Stimulated activated CD8-positive, alpha-beta memory T cell treated with anti-CD3 and anti-CD28 coated beads, Interleukin-12 subunit alpha, Interleukin-12 subunit beta, amount 100 ng/mL, for 4 hours (primary cell): ENCODE data around the gene MBNL1.
"Not testable (repeated sequence)": the region's sequence is repeated elsewhere in the genome, so short reads cannot be mapped to it uniquely, and the experiment has no call there.

Experiments used
- DNase-seq: peaks from one replicate; pipeline ENCODE4 v3.0.0-alpha.2; 2020; ENCODE audit warnings: low read depth

The MBNL1 gene

DNA sequence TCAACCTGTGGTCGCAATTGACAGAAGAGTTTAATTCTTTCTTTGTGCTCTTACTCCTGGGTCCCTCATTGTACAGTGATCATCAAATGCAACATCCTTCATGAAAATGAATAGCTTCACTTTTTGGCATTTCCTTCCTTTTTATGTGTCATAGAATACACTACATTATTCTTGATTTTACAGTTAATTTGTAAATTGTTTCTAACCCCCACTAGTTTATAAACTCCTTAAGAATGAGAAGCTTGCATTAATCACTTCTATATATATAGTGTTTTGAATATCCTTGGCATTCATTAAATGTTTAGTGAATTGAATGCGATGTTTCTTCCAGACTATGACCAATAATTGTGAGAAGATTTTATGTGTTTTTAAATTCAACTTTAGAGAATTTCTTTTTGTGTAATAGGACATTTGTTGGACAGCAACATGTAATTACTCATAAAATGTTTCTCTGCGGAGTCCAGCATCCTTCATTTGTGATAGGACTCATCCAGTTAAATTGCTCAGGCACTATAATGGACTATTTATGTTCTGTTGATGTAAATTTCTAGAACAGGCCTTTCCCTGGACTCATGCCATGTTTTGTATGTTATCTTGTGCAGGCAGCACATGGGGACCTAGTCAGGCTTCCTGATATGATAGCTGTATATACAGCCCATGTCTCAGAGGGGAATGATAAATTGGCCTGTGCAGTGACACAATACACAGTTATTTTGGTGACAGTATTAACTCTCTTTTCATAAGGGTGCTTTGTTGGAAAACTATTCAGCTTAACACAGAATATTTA lies 51.3 kb downstream of the MBNL1 start:
- no peak for DNase-seq

DNA sequence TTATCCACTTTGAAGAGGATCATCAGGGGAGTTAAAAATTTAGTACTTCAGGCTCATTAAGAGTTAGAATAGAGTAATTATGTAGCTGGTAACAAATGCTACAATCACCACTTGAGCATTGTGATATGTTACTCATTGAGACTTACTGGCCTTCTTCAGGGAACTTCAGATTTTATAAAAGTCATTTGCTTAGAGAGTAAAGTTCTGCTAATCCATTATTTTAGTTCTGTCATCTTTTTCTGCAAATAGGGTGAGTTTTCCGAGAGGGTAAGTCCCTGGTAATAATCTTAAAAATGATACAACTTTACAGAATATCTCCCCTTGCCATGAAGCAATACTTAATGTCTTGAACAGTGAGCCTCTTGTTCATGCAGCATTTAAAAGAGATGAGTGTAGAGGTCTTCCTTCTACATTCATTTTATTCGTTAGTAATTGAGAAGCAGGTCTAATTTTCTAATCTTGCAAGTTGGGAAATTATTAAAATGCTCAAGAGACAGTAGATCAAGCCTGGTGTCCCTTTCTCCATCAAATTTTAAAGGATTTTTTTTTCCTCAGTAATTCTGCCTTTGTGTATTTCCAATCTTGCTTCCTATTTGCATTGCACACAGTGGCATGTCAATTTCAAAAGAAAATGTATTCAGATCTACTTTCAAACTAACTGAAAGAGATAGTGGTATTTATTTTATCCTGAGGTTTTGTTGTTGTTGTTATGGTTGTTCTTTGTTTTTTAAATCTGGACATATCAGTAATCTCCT lies 52.6 kb downstream of the MBNL1 start:
- no peak for DNase-seq

DNA sequence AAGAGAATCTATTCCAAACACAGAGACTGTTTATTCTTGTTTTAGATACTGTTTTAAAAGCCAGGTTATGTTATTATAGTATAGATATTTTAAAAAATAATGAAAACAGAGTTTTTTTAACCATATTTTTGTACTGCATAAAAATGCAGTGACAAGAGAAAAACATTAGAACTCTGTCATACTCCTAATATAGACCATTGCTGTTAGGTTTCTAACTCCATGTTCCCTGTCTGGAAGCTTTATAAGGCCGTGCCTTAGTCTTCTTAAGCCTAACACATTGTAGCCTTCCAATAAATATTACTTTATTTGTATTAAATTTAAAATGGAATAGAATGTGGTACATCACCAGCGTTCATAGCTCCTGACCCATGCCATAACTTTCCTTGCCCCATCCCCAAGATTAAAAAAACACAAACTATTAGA lies 53.2 kb downstream of the MBNL1 start:
- no peak for DNase-seq

DNA sequence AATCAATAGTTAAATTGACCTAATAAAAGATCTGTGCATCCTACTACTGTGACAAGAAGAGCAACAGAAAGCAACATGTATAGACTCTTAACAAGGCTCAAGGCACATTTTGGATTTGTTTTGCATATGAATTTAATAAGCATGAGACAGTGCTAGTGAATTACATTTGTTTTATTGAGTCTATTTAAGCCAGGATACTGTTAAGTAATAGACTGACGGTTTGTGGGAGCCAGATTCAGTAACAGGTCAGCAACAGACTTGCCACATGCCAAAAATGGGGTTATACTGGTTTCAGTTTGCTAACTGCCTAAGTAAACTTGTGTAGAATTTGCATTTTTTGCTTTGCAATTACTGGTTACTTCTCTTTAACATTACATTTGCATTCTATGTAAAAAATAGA lies 54.0 kb downstream of the MBNL1 start:
- no peak for DNase-seq

DNA sequence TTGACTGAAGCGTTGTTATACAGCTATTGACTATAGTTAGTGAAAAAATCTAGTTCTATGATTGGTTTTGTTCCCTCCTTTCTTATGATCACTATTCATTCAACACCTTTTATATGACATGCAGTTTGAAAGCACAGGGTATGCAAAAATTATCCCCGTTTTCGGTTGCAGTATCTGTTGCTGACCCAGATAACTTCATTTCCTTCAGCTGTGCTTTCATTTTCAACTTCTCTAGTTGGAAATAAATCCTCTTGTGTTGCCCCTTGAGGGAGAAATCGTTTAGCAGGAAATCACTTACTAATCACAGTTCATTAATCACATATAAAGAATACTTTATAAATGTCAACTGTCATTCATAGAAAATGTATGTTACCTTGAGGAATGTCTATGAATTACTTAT lies 55.1 kb downstream of the MBNL1 start:
- no peak for DNase-seq

DNA sequence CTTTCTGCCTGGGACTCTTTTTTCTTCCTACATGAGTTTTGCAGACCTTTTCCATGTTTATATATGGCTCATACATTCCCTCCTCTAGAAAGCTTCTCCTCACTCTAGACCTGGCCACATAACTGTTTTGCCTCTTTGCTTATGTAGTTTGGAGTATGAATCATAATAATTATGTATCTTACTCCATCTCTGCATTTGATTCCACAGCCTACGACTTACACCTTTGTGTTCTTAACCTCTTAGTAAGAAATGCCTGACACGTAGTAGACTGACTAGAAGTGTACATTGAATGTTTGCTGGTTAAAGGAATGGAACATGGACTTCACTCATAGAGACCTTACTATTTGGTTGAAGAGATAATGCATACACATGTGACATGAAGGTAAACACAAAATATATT lies 56.4 kb downstream of the MBNL1 start:
- no peak for DNase-seq

DNA sequence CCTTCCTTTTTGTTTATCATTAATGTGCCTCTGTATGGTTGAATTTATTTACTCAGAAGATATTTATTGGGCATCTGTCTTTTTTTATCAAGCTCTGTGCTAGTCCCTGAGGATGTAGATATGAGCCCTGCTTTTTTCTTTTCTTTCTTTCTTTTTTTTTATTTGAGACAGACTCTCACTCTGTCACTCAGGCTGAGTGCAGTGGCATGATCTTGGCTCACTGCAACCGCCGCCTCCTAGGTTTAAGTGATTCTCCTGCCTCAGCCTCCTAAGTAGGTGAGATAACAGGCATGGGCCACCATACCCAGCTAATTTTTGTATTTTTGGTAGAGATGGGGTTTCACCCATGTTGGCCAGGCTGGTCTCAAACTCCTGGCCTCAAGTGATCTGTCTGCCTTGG lies 58.5 kb downstream of the MBNL1 start:
- no peak for DNase-seq

DNA sequence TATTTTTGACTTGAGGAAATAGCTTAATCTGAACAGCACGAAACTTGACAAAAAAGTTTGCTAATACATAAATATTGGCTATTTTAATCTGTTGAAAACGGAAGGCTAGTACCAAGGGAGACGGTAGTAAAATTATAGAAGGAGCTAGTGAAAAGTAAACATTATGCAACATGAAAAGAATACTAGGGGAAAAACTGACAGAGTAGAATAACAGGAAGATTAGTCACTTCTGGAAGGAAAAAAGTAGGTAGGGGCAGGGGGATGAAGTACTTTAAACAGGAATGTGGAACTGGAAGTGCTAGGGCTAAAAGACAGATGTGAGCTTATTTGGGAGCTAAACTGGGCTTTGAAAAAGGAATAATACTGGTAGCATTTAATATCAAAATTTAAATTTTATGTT lies 60.1 kb downstream of the MBNL1 start:
- DNase-seq = no peak

DNA sequence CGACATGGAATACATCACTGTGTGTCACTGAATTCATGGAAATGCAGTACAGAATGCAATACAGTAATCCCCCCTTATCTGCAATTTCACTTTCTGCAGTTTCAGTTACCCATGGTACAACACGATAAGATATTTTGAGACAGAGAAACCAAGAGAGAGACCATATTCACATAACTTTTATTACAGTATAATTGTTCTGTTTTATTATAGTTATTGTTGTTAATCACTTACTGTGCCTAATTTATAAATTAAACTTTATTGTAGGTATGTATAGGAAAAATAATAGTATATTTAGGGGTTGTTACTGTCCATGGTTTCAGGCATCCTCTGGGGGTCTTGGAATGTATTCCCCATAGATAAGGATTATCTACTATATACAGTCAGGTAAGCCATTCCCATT lies 61.8 kb downstream of the MBNL1 start:
- DNase-seq = no peak

DNA sequence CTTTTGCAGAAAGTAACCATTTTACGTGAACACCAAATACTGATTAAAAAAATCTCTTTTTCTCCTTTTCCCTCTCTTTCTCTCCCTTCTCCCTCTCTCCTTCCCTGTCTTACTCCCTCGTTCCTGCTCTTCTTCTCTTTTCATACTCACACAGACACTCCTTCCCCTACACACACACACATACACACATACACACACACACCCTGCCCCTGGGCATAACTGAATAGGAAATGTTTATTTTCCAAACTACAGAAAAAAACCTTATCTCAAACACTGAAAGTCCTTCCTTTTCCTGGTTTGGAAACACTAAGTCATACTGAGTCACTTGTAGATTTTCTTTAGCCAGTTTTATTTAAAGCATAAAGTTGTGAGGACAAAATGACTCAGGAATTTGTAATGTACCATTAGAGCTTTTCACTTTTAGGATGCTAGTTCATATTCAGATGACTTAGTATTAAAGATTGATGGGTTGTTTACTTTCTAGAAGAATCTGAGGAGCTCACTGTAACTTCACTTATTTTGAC lies 62.4 kb downstream of the MBNL1 start:
- no peak for DNase-seq

DNA sequence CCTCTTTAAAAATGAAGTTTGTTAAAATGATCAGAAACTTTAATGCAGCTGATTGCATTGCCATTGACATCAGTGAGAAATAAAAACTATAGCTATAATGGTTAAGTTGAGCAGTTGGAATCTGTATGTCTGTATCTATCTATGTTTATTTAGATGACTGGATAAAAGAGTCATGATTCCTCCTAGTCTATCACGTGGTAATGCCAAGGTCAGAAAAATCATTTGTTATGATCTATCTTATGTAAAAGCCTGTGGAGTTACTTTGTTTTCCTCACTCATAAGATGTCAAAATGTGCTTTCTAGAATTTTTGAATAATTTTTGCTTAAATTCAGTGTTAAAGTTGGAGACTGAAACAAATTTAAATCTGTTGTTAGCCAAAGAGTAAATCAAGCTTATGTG lies 63.3 kb downstream of the MBNL1 start:
- DNase-seq = no peak

DNA sequence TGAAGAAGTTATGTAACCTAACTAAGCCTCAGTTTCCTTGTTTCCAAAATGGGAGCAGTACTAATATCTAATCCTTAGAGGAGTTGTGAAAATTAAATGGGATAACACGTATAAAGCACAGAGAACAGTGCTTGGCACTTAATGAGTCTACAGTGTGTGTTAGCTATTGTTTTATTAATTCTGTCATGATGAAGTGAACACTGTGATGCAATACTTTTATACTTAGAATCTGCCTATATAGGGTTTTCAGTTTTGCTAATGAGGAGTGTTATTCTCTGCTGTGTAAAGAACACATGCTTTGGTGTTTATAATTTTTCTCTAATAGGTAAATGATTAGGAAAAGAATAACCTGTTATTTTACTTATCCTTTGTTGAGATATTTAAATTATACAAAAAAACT lies 65.2 kb downstream of the MBNL1 start:
- DNase-seq = no peak

DNA sequence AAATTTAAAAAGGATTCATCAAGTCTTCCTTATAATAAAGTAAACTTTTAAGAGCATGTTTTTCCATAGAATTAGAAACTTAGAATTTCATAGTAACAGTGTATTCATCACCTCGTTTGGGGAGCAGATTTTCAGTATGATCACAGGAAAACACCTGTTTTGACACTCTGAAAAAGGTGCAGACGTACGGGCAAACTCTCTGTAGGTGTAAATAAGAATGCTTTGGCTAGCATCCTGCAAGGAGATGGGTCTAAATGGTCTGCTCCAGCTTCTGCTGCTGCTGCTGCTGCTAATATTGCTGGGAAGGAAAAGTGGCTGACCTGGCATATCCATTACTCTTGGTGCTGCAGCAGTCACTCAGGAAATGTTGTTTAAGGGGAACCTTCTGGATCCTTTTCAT lies 66.0 kb downstream of the MBNL1 start:
- no peak for DNase-seq

DNA sequence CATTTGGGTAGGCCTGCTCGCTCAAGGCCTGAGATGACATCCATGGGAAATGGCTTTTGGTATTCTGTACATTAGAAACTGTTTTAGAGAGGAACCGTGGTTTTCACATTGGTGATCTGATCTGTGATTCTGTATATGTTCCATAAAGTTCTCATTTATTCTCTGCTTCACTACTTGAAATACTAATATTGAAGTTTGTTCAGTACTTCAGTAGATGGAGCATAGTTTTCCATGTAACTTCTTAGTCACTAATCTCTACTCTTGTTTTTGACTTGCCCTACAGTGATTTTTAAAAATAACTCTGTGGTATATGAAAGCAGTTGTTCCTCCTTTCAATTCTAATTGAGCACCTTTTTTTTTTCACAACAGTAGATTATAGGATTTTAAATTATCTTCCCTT lies 66.5 kb downstream of the MBNL1 start:
- DNase-seq = no peak

DNA sequence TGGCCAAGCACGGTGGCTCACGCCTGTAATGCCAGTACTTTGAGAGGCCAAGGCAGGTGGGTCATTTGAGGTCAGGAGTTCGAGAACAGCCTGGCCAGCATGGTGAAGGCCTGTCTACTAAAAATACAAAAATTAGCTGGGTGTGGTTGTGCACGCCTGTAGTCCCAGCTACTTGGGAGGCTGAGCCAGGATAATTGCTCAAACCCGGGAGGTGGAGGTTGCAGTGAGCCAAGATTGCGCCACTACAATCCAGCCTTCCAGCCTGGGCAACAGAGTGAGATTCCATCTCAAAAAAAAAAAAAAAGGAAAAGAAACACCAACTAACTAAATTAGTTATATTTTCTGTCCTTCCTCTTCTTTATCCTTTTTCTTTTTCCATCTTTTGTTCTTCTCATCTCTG lies 68.6 kb downstream of the MBNL1 start:
- DNase-seq = not testable (repeated sequence)

DNA sequence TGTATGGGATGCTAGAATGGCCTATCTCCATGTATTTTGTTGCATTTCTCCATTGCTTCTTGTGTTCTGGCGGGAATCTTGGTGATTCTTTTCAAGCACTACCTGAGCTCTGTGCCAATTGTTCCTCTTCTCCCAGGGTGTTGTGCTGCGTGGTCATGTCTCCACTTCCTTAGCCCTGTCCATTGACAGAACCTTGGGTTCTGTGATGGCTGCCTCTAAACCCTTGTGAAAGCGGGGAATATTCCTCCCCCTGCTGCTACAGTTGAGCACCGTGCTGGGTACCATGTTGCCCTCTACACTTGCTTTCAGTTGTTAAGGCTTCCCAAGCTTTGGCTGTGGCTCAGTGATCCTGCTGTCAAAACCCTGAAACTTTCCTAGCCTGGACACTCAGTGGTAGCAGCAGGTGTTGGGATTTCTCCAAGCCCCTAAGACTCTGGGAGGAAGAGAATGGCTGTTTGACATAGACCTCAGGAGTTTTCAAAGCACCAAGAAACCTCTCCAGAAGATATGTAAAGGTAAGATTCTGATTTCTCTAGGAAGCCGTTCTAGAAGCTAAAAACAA lies 69.5 kb downstream of the MBNL1 start:
- DNase-seq = no peak

DNA sequence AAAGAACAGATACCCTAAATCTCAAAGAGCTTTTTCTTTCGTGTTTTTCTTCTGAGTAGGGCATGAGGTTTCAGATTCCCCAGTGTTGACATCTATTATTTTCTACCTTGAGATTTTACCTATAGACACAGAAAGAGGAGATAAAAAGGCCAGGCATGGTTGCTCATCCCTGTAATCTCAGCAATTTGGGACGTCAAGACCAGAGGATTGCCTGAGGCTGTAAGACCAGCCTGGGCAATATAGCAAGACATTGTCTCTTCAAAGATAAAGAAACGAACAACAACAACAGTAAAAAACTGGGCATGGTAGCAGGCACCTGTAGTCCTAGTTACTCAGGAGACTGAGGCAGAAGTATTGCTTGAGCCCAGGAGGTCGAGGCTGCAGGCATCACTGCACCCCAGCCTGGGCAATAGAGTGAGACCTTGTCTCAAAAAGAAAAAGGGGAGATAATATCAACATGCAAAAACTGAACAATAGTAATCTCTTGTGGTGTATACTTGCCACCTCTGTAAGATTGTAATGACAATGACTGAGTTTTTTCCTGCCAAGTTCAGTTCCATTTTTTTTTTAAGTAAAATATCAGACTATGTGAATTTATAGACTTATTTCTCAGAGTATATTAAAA lies 71.3 kb downstream of the MBNL1 start:
- DNase-seq = no peak

DNA sequence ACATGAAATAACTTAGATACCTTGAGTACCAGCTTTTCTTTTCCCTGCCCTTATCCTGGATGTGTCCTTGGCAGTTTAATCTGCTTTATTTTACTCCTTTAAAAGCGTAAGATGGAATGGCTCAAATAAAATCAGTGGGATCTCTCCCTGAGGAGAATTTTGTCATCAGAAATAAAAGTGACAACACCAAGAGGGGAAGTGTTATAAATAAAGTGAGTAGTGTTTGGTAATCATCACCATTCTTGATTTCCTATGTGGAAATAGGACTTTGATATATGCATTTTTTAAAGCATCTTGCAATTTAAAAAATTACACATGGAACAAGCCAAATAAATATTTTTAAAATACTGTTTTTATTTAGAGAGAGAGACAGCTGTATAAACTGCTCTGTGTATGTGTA lies 76.5 kb downstream of the MBNL1 start:
- no peak for DNase-seq

DNA sequence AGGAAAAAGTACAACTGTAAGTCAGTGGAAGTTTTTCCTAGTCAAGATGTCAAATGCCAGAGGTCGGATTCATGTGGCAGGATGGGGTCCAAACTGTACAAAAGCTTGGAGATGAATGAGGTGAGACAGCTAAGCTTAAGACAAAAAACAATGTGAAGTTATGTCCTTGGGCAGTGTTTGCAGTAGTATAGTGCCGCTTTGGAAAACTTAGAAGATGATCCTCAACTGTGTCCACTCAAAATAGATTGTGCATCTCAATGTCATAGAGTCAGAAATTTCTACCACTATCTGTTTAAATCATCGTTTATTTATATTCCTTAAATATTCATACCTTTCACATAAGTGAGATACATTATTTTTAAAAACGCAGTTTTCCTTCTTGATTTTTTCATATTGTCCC lies 77.3 kb downstream of the MBNL1 start:
- DNase-seq = no peak

DNA sequence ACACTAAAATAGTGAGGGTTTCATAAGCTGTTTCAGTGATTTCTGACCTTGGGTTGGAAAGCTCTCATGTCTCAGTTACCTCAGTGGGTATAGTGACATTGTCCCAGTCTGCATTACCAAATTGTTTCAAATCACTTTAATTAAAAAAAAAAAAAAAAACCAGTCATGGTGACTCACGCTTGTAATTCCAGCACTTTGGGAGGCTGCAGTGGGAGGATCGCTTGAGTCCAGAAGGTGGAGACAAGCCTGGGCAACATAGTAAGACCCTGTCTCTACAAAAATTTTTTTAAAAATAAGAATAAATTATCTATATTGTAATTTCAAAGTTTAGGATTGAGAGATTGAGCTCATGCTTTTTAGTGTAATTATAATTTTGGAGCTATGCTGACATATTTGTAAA lies 78.0 kb downstream of the MBNL1 start:
- no peak for DNase-seq

DNA sequence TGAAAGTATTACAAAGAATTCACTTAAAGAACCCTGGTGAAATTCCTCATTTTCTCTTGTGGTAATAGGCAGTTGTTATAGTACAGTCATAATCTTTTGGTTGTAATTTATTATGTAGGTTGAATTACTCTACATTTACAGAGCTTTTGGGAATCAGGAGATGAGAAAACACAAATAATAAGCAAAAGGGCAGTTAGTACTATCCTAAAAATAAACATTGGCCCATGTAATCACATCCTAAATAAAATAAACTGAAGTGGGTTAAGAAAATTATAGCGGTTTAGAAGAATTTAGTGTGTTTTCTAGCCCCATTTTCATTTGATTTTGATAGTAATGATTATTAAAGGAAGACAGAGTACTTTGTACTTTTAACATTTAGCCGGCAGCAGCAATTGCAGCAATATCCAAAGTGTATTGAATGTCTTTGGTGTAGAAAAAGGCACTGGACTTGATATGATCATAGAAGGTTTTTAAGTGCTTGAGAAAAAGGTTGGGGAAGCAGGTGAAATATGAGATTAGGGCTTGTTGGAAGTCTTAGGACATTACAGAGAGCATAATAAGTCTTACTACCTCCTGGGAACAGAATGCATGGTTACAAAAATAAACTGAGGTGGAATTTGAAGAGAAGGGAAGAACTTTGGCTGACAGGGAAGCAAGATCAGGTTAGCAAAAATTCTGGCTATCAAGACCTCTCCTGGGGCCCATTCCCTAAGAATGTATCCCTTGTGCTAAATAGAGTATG lies 79.9 kb downstream of the MBNL1 start:
- no peak for DNase-seq

DNA sequence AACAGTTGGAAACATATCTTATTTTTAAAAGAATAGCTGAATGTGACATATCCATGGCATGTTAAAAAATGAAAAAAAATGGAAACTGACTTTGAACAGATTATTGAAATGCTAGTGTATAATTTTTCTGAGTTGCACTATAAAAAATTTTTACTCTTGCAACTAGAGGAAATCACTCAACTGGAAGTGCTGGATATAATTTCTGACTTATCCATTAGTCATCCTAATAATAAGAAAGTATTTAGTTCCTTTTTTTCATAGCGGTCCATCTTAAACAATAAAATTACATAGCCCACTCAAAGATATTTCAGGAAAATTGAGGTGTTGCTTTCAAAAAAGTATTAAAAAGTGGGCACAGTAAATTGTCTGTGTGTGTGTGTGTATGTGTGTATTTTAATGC lies 80.7 kb downstream of the MBNL1 start:
- DNase-seq = no peak
